ENCODE data around the gene DNAH3.
A peak's percentile ranks its signal among the peaks of the same experiment; 100 is the strongest.

Gene DNAH3

DNA sequence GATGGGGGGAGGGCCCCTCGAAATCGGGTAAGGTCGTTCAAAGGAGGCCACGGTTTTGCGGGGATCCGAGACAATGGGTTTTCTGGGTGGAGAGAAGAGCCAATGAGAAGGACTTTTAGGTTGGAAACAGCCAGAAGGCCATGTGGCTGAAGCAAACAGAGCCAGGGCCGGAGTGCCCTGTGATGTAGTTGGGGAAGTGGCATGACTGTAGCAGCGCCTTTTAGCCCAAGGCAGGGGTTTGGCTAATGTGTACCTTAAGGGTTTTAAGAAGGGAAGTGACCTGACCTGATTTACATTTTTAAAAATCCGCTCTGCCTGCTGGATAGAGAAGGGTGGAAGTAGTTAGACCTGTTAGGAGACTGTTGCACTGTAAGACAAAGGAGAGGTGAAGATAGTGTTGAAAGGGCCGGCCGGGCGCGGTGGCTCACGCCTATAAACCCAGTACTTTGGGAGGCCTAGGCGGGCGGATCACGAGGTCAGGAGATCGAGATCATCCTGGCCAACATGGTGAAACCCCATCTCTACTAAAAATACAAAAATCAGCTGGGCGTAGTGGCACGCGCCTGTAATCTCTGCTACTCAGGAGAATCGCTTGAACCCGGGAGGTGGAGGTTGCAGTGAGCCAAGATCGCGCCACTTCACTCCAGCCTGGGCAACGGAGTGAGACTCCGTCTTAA, 249.1 kb downstream of the DNAH3 start:
- peak; percentile 49 for DNase-seq

DNA sequence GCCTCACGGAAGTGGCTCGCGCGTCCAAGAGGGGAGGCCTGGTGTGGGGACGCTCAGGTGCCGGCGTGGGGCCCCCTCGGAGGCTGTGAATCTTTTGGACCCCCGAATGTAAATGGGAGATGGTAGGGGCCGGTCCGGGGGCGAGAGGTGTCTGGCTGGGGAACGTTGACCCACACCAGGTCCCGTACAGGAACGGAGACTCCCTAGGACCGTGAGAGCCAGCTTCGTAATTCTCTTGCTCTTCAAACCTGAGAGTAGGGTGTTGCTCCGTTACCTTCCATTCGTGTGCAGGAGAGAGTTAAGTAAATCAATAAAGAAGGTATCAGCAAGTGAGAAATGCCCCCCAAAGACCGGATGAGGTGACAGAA, 249.6 kb downstream of the DNAH3 start:
- DNase-seq: no peak

DNA sequence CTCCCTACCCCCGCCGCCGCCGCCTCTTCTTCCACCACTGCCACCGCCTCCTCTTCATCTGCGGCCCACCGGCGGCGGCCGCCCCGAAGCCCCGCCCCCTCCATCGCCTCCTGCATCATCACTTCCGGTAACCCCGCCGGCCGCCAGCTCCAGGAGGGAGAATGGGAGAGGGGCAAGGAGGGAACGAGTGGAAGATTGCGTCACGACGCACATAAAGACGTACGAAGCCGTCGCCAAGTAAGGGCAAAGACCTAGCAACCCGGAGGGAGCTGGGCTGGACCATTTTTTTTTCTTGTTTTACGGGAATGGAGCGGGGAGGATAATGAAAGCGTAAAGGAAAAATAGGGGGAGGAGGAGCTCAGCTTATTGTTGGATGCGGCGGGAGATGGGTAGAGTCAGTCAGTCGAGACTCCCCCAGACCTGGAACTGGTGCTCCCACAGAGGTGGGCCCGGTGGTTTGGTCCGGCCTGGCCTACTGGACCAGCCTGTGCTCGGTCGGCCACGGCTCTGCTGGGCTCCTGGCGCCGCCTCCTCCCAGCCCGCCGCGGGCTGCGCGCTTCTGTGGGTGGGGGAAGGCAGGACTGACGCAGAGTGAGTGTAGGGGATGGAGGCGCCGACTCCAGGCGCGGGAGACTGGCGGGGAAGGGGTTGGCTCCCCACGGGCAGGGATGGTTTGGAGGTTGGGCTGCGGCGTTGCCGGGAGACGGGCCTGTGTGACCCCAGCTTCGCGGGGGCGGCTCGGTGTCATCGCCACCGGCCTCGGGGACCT, 250.2 kb downstream of the DNAH3 start, which contains the start of the genes DCUN1D3 and LYRM1:
Gene DCUN1D3 (minus strand): TSS at position 60 of the 769 bp plus-strand sequence. CDS start 37,820 bp downstream, outside the sequence.
Gene LYRM1 (plus strand): TSS at position 473 of the 769 bp plus-strand sequence. CDS start 14,785 bp downstream, outside the sequence.
- DNase-seq: peak; percentile 100

GRCh38 chr16:20899477-20900298, 251.0 kb downstream of the DNAH3 start:
- DNase-seq: no peak

- peak; percentile 88 for DNase-seq
Measured at GRCh38 chr16:20899071-20899470, 251.6 kb downstream of the DNAH3 start.

DNA sequence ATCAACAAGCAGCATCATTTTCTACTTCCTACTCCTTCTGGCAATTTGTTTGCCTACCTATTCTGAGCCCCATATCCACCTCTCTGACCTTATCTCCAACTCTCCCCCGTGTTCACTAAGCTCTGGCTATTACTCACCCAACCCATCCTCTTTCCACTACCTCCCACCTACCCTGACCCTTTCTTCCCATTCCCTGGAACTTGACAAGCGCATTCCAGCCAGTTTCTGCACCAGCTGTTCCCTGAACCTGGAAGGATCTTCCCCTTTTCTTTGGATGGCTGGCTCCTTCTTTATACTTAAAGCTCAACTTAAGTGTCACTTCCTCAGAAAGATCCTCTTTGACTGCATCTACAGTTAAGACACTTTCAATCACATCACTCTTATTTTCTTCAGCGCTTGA, 252.7 kb downstream of the DNAH3 start:
- no peak for DNase-seq

- no peak for DNase-seq
Measured at GRCh38 chr16:20897253-20897897, 253.3 kb downstream of the DNAH3 start.

DNA sequence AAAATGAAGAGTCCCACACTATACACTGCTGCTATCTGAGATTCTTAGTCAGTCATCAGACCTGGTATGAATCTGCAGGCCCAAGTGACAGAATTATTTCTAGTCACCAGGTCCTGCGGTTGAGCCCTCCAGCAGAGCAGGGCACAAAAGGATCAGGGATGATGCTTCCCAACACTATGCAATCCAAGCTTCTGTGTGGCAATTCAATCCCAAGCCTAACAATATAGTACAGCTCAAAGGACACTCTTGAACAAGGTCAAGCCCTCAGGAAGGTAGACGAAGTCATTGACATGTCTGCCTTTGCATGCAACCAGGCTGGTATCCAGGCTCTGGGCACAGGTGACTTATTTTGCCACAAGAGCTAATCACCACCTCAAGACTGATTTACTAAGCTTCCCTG, 256.3 kb downstream of the DNAH3 start:
- DNase-seq: no peak

DNA sequence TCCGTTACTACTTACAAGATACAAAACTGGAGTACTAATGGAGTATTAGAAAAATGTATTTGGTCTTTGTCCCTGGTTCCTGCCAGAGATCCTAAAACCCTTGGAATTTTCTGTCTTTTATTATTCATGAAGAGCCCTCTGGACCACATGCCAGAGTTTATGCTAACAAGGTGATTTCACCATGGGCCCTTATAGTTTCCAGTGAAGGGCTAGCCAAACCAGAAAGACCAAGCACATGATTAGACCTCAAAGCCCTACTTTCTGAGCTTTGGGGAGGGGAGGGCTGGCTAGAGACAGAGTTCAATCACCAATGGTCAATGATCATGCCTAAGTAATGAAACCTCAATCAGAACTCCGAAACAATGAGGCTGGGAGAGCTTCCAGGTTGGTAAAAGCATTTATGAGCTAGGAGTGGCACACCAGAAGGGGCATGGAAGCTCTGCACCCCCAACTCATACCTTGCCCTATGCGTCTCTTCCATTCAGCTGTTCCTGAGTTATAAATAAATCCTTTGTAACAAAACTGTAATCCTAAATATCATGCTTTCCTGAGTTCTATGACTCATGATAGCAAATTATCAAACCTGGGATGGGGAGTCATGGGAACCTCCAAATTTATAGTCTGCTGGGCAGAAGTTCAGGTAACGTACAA, 260.9 kb downstream of the DNAH3 start:
- DNase-seq: no peak

DNA sequence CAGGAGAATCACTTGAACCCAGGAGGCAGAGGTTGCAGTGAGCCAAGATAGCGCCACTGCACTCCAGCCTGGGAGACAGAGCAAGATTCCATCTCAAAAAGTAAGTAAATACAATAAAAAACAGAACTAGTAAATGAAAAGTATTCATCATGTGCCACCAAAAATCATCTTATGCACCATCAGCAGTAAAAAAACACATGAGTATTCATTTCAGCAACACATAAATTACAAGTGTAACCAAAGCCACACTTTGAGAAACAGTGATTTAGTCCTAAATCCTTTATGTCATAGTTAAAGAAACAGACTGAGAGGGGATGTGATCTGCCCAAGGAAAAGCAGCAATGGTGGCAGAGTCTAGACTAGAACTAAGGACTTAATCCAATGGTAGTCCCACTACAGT, 263.4 kb downstream of the DNAH3 start:
- DNase-seq: no peak

DNA sequence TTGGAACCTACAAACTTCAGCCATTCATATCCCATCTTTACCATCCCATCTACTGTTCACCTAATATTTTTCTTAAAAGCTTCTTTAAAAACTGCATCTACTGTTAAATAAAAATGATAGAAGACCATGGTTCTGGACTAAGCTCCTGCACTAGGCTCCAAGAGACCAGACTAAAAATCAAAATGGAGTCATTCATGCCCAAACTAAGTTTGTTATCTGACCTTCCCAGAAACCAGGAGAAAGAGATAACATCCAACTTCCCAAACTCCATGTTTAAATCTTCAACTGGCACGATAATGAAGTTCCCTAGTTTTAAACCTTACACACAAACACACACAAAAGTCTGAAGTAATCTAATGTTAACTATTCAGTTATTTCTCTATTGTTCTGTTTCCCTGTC, 264.3 kb downstream of the DNAH3 start:
- DNase-seq: no peak

- peak; percentile 81 for DNase-seq
Measured at GRCh38 chr16:20884240-20884556, 266.4 kb downstream of the DNAH3 start.

GRCh38 chr16:20883554-20884239, 266.9 kb downstream of the DNAH3 start:
- no peak for DNase-seq

All from fibroblast of skin of right biceps (primary cell).